ENCODE data around the gene PPP3R1.

GRCh38 chr2:68287580-68288441 is 35.5 kb upstream of the PPP3R1 start:
- no peak for TF ChIP-seq POLR2A (IDR thresholded peaks at IDR 0.05; ENCODE audit: low read depth, low read length)
- no peak for TF ChIP-seq MAX (IDR thresholded peaks at IDR 0.05; ENCODE audit: low read depth, low read length)
- TF ChIP-seq CTCF (IDR thresholded peaks at IDR 0.05 in 2 of 3, conservative IDR thresholded peaks at IDR 0.05 in 1 of 3; ENCODE audit: control insufficient read depth in 2 of 3, extremely low read depth in 1 of 3, insufficient read depth in 1 of 3, low read depth in 3 of 3, low read length in 3 of 3) = no peak
- TF ChIP-seq PKNOX1 (IDR thresholded peaks at IDR 0.05) = no peak
- TF ChIP-seq BMI1 (IDR thresholded peaks at IDR 0.05; ENCODE audit: borderline replicate concordance) = no peak
- TF ChIP-seq MYC (IDR thresholded peaks at IDR 0.05; ENCODE audit: insufficient read depth, insufficient read length, insufficient replicate concordance, low read length, severe bottlenecking) = no peak
- no peak for TF ChIP-seq EZH2 (IDR thresholded peaks at IDR 0.05; ENCODE audit: borderline replicate concordance, control insufficient read depth, low read depth, low read length)
- no peak for TF ChIP-seq SMC3 (IDR thresholded peaks at IDR 0.05; ENCODE audit: borderline replicate concordance, low read length)
- no peak for TF ChIP-seq EP300 (IDR thresholded peaks at IDR 0.05; ENCODE audit: borderline replicate concordance in 1 of 2, control insufficient read depth in 1 of 2, low read depth in 2 of 2, low read length in 2 of 2)
- TF ChIP-seq HSF1 (IDR thresholded peaks at IDR 0.05; ENCODE audit: low read depth, low read length) = no peak
- TF ChIP-seq POLR2AphosphoS5 (IDR thresholded peaks at IDR 0.05; ENCODE audit: low read length) = no peak
- TF ChIP-seq BCL3 (IDR thresholded peaks at IDR 0.05; ENCODE audit: borderline replicate concordance, insufficient read depth, low read depth, low read length, poor library complexity, severe bottlenecking) = no peak
- TF ChIP-seq STAT3 (IDR thresholded peaks at IDR 0.05; ENCODE audit: low read depth, low read length) = no peak
- TF ChIP-seq POU2F2 (IDR thresholded peaks at IDR 0.05; ENCODE audit: borderline replicate concordance, low read depth, low read length) = no peak

All from GM12878 (cell line).